ENCODE results near the gene OPN1MW3.

DNA sequence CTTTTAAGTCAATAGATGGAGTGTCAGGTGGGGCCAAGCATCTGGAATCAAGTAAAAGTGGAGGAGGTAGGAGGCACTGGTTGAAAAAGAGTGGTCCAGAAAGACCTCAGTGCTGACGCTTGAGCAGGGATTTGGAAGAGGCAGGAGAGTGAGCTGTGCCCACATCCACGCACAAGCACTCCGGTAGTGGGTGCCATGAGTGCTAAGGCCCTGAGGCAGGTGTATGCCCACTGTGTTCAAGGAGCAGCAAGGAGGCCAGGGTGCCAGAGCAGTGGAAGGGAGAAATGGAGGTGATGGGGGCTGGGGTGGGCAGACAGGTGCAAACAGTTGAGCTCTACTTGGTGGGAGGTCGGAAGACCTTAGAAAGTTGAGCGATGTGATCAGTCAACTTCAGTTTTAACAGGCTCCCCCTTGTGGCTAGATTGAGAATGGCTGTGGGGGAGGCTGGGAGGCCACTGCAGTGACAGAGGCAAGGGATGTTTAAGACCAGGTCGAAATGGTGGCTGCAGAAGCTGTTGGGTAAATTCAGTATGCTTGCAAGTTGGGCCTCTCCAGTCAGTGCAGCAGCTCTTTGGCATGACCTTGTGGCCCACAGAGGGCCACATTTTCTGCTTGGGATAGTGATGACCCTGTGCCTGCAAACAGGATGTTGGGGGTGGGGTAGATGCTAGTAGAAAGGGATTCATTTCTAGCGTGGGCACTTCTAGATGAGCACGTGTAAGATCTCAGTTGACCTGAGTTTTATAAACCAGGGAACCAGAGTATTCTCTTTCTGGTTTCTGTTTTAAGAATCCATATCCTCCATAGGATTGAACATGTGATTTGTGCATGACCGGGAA is 50.9 kb downstream of the OPN1MW3 start:
- TF ChIP-seq, protein P1, sequence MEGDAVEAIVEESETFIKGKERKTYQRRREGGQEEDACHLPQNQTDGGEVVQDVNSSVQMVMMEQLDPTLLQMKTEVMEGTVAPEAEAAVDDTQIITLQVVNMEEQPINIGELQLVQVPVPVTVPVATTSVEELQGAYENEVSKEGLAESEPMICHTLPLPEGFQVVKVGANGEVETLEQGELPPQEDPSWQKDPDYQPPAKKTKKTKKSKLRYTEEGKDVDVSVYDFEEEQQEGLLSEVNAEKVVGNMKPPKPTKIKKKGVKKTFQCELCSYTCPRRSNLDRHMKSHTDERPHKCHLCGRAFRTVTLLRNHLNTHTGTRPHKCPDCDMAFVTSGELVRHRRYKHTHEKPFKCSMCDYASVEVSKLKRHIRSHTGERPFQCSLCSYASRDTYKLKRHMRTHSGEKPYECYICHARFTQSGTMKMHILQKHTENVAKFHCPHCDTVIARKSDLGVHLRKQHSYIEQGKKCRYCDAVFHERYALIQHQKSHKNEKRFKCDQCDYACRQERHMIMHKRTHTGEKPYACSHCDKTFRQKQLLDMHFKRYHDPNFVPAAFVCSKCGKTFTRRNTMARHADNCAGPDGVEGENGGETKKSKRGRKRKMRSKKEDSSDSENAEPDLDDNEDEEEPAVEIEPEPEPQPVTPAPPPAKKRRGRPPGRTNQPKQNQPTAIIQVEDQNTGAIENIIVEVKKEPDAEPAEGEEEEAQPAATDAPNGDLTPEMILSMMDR (conservative IDR thresholded peaks at IDR 0.05; ENCODE audit: low read length) = peak; percentile 78
- TF ChIP-seq EZH2phosphoT487 (IDR thresholded peaks at IDR 0.05; ENCODE audit: borderline replicate concordance, low read depth, low read length) = no peak
